ENCODE results near the gene DCUN1D3.

DNA sequence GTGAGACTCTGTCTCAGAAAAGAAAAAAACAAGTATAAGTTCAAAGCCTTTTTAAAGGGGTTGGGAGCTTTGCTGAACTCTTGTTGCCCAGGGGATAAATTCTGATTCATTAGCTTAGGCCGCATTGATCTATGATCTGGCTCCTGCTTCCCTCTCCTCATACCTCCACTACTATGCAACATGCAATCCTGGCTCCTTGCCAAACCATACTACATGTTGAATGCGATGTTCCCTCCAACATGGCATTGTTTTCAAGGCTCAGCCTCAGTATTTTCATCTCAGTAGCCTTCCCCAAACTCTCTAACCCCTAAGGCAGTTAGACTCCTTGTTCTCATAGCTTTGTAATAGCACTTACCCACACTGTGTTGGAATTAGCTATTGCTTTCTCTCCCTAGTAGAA, 87.6 kb downstream of the DCUN1D3 start:
- TF ChIP-seq, protein P1, sequence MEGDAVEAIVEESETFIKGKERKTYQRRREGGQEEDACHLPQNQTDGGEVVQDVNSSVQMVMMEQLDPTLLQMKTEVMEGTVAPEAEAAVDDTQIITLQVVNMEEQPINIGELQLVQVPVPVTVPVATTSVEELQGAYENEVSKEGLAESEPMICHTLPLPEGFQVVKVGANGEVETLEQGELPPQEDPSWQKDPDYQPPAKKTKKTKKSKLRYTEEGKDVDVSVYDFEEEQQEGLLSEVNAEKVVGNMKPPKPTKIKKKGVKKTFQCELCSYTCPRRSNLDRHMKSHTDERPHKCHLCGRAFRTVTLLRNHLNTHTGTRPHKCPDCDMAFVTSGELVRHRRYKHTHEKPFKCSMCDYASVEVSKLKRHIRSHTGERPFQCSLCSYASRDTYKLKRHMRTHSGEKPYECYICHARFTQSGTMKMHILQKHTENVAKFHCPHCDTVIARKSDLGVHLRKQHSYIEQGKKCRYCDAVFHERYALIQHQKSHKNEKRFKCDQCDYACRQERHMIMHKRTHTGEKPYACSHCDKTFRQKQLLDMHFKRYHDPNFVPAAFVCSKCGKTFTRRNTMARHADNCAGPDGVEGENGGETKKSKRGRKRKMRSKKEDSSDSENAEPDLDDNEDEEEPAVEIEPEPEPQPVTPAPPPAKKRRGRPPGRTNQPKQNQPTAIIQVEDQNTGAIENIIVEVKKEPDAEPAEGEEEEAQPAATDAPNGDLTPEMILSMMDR (IDR thresholded peaks at IDR 0.05), result no peak
- no peak for TF ChIP-seq POLR2A (IDR thresholded peaks at IDR 0.05)
